GM19397 (cell line): ENCODE results near the gene P4HTM.
"Not testable (repeated sequence)": the region's sequence is repeated elsewhere in the genome, so short reads cannot be mapped to it uniquely, and the experiment has no call there.

Source experiments
- ATAC-seq: cut with Tn5 transposase; IDR thresholded peaks from one replicate; pipeline ENCODE4 v1.9.1; 2021; ENCODE audit warnings: mild to moderate bottlenecking, moderate library complexity; ENCODE audit not compliant: unreplicated experiment

The P4HTM gene

GRCh38 chr3:49007771-49008528 lies 17.9 kb downstream of the P4HTM start:
- ATAC-seq: peak; percentile 38

GRCh38 chr3:49008627-49009026 lies 18.6 kb downstream of the P4HTM start:
- not testable (repeated sequence) for ATAC-seq

- ATAC-seq: no peak
Observed at GRCh38 chr3:49009396-49009795, 19.4 kb downstream of the P4HTM start.

- ATAC-seq: no peak
Observed at GRCh38 chr3:49012441-49013017, 22.5 kb downstream of the P4HTM start.

GRCh38 chr3:49013113-49013737 lies 23.2 kb downstream of the P4HTM start:
- ATAC-seq: no peak

GRCh38 chr3:49013738-49014660 lies 24.0 kb downstream of the P4HTM start:
- ATAC-seq: no peak

- ATAC-seq: no peak
Observed at GRCh38 chr3:49015072-49015471, 25.0 kb downstream of the P4HTM start.

GRCh38 chr3:49015765-49016164 lies 25.7 kb downstream of the P4HTM start:
- no peak for ATAC-seq

GRCh38 chr3:49016414-49017228 lies 26.6 kb downstream of the P4HTM start:
- no peak for ATAC-seq

GRCh38 chr3:49017229-49017970 lies 27.4 kb downstream of the P4HTM start:
- ATAC-seq: no peak

- no peak for ATAC-seq
Observed at GRCh38 chr3:49017971-49018706, 28.1 kb downstream of the P4HTM start, which contains the start of gene DALRD3. Gene DALRD3, minus strand, starts transcription at chr3:49018580. Its CDS starts 16 bp downstream, at chr3:49018564.

GRCh38 chr3:49018707-49019006 lies 28.6 kb downstream of the P4HTM start:
- no peak for ATAC-seq

- ATAC-seq: no peak
Observed at GRCh38 chr3:49019941-49020329, 29.9 kb downstream of the P4HTM start.

GRCh38 chr3:49020330-49021212 lies 30.5 kb downstream of the P4HTM start:
- ATAC-seq: peak; percentile 1

GRCh38 chr3:49021213-49021812 lies 31.3 kb downstream of the P4HTM start:
- ATAC-seq: peak; percentile 49

GRCh38 chr3:49021813-49022687 lies 32.0 kb downstream of the P4HTM start, which contains the start of gene NDUFAF3:
Gene NDUFAF3, plus strand, starts transcription at chr3:49022121. Its CDS starts 24 bp downstream, at chr3:49022145.
- peak; percentile 52 for ATAC-seq
